Smooth muscle cell (in vitro differentiated cells): ENCODE data around the gene TMEM107. TPM values are rescaled to one million over a fixed set of nuclear protein-coding genes. Genes with fewer than 3 reads are reported as not detected.

Experiments used
- DNase-seq: peaks from one replicate; lab custom pipeline; 2025; ENCODE audit not compliant: unreplicated experiment; lab: John Stamatoyannopoulos, UW
- H2AFZ ChIP-seq: fragments of 200-600 bp; sonication (generic); 2 replicates; pipeline ENCODE4 v1.6.0; 2016; ENCODE audit warnings: antibody characterized with exemption, low read depth, mild to moderate bottlenecking
- H3F3A ChIP-seq: fragments of 200-600 bp; sonication (generic); 2 replicates; pipeline ENCODE4 v1.6.0; 2017; ENCODE audit warnings: antibody characterized with exemption, low read depth
- H3K27ac ChIP-seq: fragments of 200-600 bp; sonication (generic); 2 replicates; pipeline ENCODE4 v1.5.1; 2016; ENCODE audit warnings: low read depth, mild to moderate bottlenecking
- H3K27me3 ChIP-seq: fragments of 200-600 bp; sonication (generic); 2 replicates; pipeline ENCODE4 v1.6.1; 2016; ENCODE audit warnings: low read depth, mild to moderate bottlenecking
- H3K36me3 ChIP-seq: fragments of 200-600 bp; sonication (generic); 2 replicates; pipeline ENCODE4 v1.5.1; 2016; ENCODE audit warnings: low read depth
- H3K4me1 ChIP-seq: fragments of 200-600 bp; sonication (generic); 2 replicates; pipeline ENCODE4 v1.5.1; 2016; ENCODE audit warnings: low read depth
- H3K4me2 ChIP-seq: fragments of 200-600 bp; sonication (generic); 2 replicates; pipeline ENCODE4 v1.6.0; 2016; ENCODE audit warnings: mild to moderate bottlenecking
- H3K4me3 ChIP-seq: fragments of 200-600 bp; sonication (generic); 2 replicates; pipeline ENCODE4 v1.5.1; 2016; ENCODE audit warnings: mild to moderate bottlenecking
- H3K79me2 ChIP-seq: fragments of 200-600 bp; sonication (generic); 2 replicates; pipeline ENCODE4 v1.6.0; 2016; ENCODE audit warnings: low read depth, mild to moderate bottlenecking
- H3K9ac ChIP-seq: fragments of 200-600 bp; sonication (generic); 2 replicates; pipeline ENCODE4 v1.6.0; 2016; ENCODE audit warnings: low read depth
- H3K9me3 ChIP-seq: fragments of 200-600 bp; sonication (generic); replicated peaks from 2 replicates; pipeline ENCODE4 v1.5.1; 2016; ENCODE audit warnings: low read depth
- H4K20me1 ChIP-seq: fragments of 200-600 bp; sonication (generic); 2 replicates; pipeline ENCODE4 v1.6.0; 2016; ENCODE audit warnings: low read depth
- CTCF ChIP-seq: fragments of 200-600 bp; sonication (generic); IDR thresholded peaks from 2 replicates; pipeline ENCODE4 v1.5.1; 2017; ENCODE audit warnings: borderline replicate concordance, mild to moderate bottlenecking, antibody characterized with exemption; ENCODE audit not compliant: insufficient read depth, poor library complexity, severe bottlenecking
- WGBS: methylation state at CpG from one replicate; pipeline ENCODE4 v1.1.7; 2016; ENCODE audit warnings: low lambda C conversion rate; 5-methylcytosine and 5-hydroxymethylcytosine counted together
- polyA plus RNA-seq: library from polyadenylated mRNA; unstranded; fragments of >200 nt; fragmentation: Nextera tagmentation; extraction: Ambion mirVana; gene quantifications from 2 replicates; pipeline ENCODE4 v1.2.1, GENCODE V29; 2016
- total RNA-seq: library from RNA; depleted of rRNA; stranded (reverse); fragments of >200 nt; gene quantifications from 2 replicates; pipeline ENCODE4 v1.2.3, GENCODE V29; 2014

Gene TMEM107
- total and polyA plus RNA-seq, 2 experiments from 2014 or later: 36.0 to 66.7 TPM

- no peak overlapping the region for H3K4me2 ChIP-seq
- peaks cover 5% of the 10 kb centered on the region for H3K36me3 ChIP-seq
- no peak for DNase-seq
- no peaks in the 10 kb centered on the region for H3K79me2 ChIP-seq
- no peak overlapping the region for H3K4me3 ChIP-seq
- H4K20me1 ChIP-seq: peaks cover 76% of the 10 kb centered on the region
- TF ChIP-seq CTCF: no peak
- no peaks in the 10 kb centered on the region for H3K4me1 ChIP-seq
- H3K27me3 ChIP-seq: no peaks in the 10 kb centered on the region
- no peak overlapping the region for H3K27ac ChIP-seq
- no peak overlapping the region for H2AFZ ChIP-seq
- H3K9ac ChIP-seq: no peak overlapping the region
- 97% methylated on average over 15 of the region's 15 CpGs for WGBS
- peaks cover 10% of the 10 kb centered on the region for H3F3A ChIP-seq
- no peaks in the 10 kb centered on the region for H3K9me3 ChIP-seq
These were observed 31.6 kb downstream of the TMEM107 start for GRCh38 chr17:8144401-8145231.

- TF ChIP-seq CTCF: no peak
- Histone ChIP-seq H3K4me1 (no peaks in the 10 kb centered on the region), H3K36me3 (no peaks in the 10 kb centered on the region), H3K27ac (no peak overlapping the region), H3K9me3 (no peaks in the 10 kb centered on the region), H4K20me1 (peaks cover 74% of the 10 kb centered on the region), H3F3A (peaks cover 16% of the 10 kb centered on the region), H3K4me3 (no peak overlapping the region), H3K4me2 (no peak overlapping the region), H2AFZ (no peak overlapping the region), H3K27me3 (no peaks in the 10 kb centered on the region), H3K9ac (no peak overlapping the region), H3K79me2 (no peaks in the 10 kb centered on the region)
- no peak for DNase-seq
- 96% methylated on average over 16 of the region's 22 CpGs for WGBS
These were observed 32.4 kb downstream of the TMEM107 start for GRCh38 chr17:8143581-8144400.

- Histone ChIP-seq H2AFZ (no peak overlapping the region), H3F3A (peaks cover 16% of the 10 kb centered on the region), H3K4me1 (no peaks in the 10 kb centered on the region), H4K20me1 (peaks cover 67% of the 10 kb centered on the region), H3K27me3 (no peaks in the 10 kb centered on the region), H3K4me3 (no peak overlapping the region), H3K36me3 (no peaks in the 10 kb centered on the region), H3K27ac (no peak overlapping the region), H3K79me2 (no peaks in the 10 kb centered on the region), H3K9ac (no peak overlapping the region), H3K9me3 (no peaks in the 10 kb centered on the region), H3K4me2 (no peak overlapping the region)
- no peak for DNase-seq
- no peak for TF ChIP-seq CTCF
- 95% methylated on average over 13 of the region's 15 CpGs for WGBS
These were observed 33.1 kb downstream of the TMEM107 start for GRCh38 chr17:8142887-8143580.
